Measurements from ENCODE around the gene CCDC195. TPM values are rescaled to one million over a fixed set of nuclear protein-coding genes. Genes with fewer than 3 reads are reported as not detected.
"Not testable (repeated sequence)": the region's sequence is repeated elsewhere in the genome, so short reads cannot be mapped to it uniquely, and the experiment has no call there.

CCDC195 gene
- total and polyA plus RNA-seq, 4 experiments from 2014 or later = not detected

DNA sequence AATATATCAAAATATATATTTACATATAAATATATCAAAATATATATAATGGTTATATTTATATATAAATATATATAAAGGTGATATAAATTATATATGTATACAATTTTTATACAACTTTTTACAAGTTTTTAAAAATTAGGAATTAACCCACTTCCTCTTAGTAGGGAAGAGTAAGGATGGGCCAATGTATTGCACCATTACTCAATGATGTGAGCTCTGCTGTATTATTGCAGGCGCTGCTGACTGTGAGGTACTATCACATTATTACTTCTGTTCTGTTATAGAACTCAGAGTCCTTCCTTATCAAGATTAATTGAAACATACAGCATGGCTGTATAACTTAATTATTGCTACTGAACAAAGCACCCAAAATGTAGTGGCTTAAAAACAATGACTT, 46.0 kb downstream of the CCDC195 start:
- Histone ChIP-seq H3K27ac (ENCODE audit: low read depth, low read length) (no peak overlapping the region), H3K36me3 (ENCODE audit: insufficient read depth, low read length) (no peaks in the 10 kb centered on the region), H3K27me3 (ENCODE audit: insufficient read depth, low read length) (no peaks in the 10 kb centered on the region), H3K4me1 (ENCODE audit: insufficient read depth, low read length) (no peaks in the 10 kb centered on the region), H3K4me3 (ENCODE audit: low read length in 2 of 2) (no peak overlapping the region), H3K9me3 (ENCODE audit: control insufficient read depth in 1 of 2, low read length in 2 of 2) (no peaks in the 10 kb centered on the region)
- peaks cover 0 to 2% of the 10 kb centered on the region in 2 donors for H3K27me3 Mint-ChIP-seq
- intact Hi-C loops (cut with micrococcal nuclease) = no loop called here
- H3K36me3 Mint-ChIP-seq = no peaks in the 10 kb centered on the region
- H3K9me3 Mint-ChIP-seq = peaks cover 0 to 2% (median 0%) of the 10 kb centered on the region in 8 donors
- H3K4me1 Mint-ChIP-seq = peaks cover 0 to 2% (median 0%) of the 10 kb centered on the region in 4 donors
- no peak overlapping the region for H3K27ac Mint-ChIP-seq
- no peak for DNase-seq
- POLR2A ChIA-PET (ENCODE audit: partially characterized antibody) = no interaction called here
- H3K4me3 Mint-ChIP-seq = no peak overlapping the region
- CTCF ChIA-PET (ENCODE audit: partially characterized antibody) = no interaction called here

DNA sequence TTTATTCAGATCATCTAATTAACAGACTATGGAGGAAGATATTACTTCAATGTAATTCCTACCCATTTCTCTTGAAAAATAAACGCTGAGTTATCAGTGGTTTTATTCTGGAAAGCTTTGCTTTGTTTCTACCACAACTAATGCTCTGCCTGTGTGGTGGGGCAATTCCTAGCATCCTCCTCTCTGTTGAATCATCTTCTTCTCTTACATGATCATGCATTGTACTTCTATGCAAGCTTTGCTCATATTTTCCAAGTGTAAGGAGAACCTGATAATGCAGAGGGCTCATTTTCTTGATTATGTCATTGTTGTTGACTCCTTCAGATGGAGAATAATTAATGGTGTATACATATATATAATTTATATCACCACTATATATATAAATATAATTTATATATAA, 46.7 kb downstream of the CCDC195 start:
- POLR2A ChIA-PET (ENCODE audit: partially characterized antibody) = no interaction called here
- CTCF ChIA-PET (ENCODE audit: partially characterized antibody) = no interaction called here
- Mint-ChIP-seq H3K36me3 (no peaks in the 10 kb centered on the region), H3K4me1 (peaks cover 0 to 2% (median 0%) of the 10 kb centered on the region in 4 donors), H3K9me3 (peaks cover 0 to 3% (median under 1%) of the 10 kb centered on the region in 8 donors), H3K27me3 (peaks cover under 1 to 2% of the 10 kb centered on the region in 2 donors), H3K27ac (no peak overlapping the region), H3K4me3 (no peak overlapping the region)
- Histone ChIP-seq H3K4me3 (ENCODE audit: low read length in 2 of 2) (no peak overlapping the region), H3K27ac (ENCODE audit: low read depth, low read length) (no peak overlapping the region), H3K27me3 (ENCODE audit: insufficient read depth, low read length) (no peaks in the 10 kb centered on the region), H3K36me3 (ENCODE audit: insufficient read depth, low read length) (no peaks in the 10 kb centered on the region), H3K4me1 (ENCODE audit: insufficient read depth, low read length) (no peaks in the 10 kb centered on the region), H3K9me3 (ENCODE audit: control insufficient read depth in 1 of 2, low read length in 2 of 2) (no peaks in the 10 kb centered on the region)
- DNase-seq = no peak
- intact Hi-C loops (cut with micrococcal nuclease) = no loop called here

DNA sequence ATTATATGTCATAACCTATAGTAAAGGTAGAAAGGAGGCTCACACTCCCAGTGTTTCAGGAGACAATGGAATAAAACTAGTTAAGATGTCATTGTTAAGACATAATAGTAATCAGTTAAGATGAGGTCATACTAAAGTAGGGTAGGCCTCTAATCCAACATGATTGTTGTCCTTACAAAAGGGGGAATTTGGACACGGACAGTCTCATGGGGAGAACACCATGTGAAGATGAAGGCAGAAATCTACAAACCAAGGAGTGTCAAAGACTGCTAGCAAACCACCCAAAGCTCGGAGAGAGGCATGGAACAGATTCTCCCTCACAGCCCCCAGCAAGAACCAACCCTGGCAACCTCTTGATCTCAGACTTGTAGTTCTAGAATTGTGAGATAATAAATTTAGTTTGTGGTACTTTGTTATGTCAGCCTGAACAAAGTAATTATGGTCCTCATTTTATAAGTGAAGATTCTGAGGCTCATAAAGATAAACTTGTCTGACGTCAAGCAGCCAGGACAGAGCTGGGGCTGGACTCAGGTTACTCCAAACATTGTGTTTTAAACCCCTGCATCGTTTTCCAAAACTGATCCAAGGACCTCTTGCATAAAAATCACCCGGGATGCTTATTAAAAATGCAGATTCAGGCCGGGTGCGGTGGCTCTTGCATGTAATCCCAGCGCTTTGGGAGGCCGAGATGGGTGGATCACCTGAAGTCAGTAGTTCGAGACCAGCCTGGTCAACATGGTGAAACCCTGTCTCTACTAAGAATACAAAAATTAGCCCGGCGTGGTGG, 47.8 kb downstream of the CCDC195 start:
- intact Hi-C loops (cut with micrococcal nuclease) = no loop called here
- Mint-ChIP-seq H3K4me3 (no peak overlapping the region), H3K27me3 (peaks cover 1 to 2% of the 10 kb centered on the region in 2 donors), H3K4me1 (peaks cover 0 to 2% (median 0%) of the 10 kb centered on the region in 4 donors), H3K9me3 (peaks cover 0 to 10% (median 9%) of the 10 kb centered on the region in 8 donors), H3K27ac (no peak overlapping the region), H3K36me3 (peaks cover 0 to 1% of the 10 kb centered on the region in 2 donors)
- no peak overlapping the region for H3K4me3 ChIP-seq (ENCODE audit: low read length in 2 of 2)
- H3K4me1 ChIP-seq (ENCODE audit: insufficient read depth, low read length) = no peaks in the 10 kb centered on the region
- H3K27ac ChIP-seq (ENCODE audit: low read depth, low read length) = no peak overlapping the region
- H3K9me3 ChIP-seq (ENCODE audit: control insufficient read depth in 1 of 2, low read length in 2 of 2) = no peaks in the 10 kb centered on the region
- no peaks in the 10 kb centered on the region for H3K27me3 ChIP-seq (ENCODE audit: insufficient read depth, low read length)
- DNase-seq = no peak
- ChIA-PET POLR2A (ENCODE audit: partially characterized antibody) (no interaction called here), CTCF (ENCODE audit: partially characterized antibody) (no interaction called here)
- no peaks in the 10 kb centered on the region for H3K36me3 ChIP-seq (ENCODE audit: insufficient read depth, low read length)

DNA sequence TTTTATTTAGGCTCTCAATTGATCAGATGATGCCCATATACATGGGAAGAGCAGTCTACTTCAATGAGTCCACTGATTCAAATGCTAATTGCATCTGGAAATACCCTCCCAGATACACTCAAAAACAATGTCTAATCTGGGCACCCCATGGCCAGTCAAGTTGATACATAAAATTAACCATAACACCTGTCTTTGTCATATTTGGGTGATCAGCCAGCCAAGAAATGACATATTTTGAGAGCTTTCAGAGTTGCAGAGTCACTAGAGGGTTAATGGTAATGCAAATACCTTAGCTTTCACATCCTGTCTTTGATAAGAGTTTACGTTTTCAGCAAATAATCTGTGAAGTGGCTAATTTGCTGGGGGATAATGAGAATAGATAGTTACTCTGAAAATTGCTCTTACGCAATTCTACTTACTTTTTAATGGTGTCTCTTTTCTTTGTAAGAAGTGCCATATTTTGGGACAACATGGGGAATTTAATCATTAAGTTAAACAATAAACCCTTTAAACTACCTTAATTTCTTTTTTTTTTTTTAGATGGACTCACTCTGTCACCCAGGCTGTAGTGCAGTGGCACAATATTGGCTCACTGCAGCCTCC, 49.1 kb downstream of the CCDC195 start:
- peaks cover 0 to 2% (median 0%) of the 10 kb centered on the region in 4 donors for H3K4me1 Mint-ChIP-seq
- no peaks in the 10 kb centered on the region for H3K4me1 ChIP-seq (ENCODE audit: insufficient read depth, low read length)
- ChIA-PET CTCF (ENCODE audit: partially characterized antibody) (interaction anchor here (1.3 kb wide), 1 partner anchor 16 kb away, joined by 3 read pairs; no protein-coding TSS in a partner anchor), POLR2A (ENCODE audit: partially characterized antibody) (no interaction called here)
- H3K9me3 ChIP-seq (ENCODE audit: control insufficient read depth in 1 of 2, low read length in 2 of 2) = no peaks in the 10 kb centered on the region
- no peaks in the 10 kb centered on the region for H3K27me3 ChIP-seq (ENCODE audit: insufficient read depth, low read length)
- H3K27ac Mint-ChIP-seq = no peak overlapping the region
- H3K4me3 Mint-ChIP-seq = no peak overlapping the region
- H3K36me3 ChIP-seq (ENCODE audit: insufficient read depth, low read length) = no peaks in the 10 kb centered on the region
- intact Hi-C loops (cut with micrococcal nuclease) = no loop called here
- H3K9me3 Mint-ChIP-seq = peaks cover 2 to 23% (median 19%) of the 10 kb centered on the region in 8 donors
- H3K36me3 Mint-ChIP-seq = peaks cover 0 to 2% of the 10 kb centered on the region in 2 donors
- H3K27ac ChIP-seq (ENCODE audit: low read depth, low read length) = no peak overlapping the region
- H3K27me3 Mint-ChIP-seq = peaks cover 2 to 5% of the 10 kb centered on the region in 2 donors
- no peak overlapping the region for H3K4me3 ChIP-seq (ENCODE audit: low read length in 2 of 2)
- no peak for DNase-seq

DNA sequence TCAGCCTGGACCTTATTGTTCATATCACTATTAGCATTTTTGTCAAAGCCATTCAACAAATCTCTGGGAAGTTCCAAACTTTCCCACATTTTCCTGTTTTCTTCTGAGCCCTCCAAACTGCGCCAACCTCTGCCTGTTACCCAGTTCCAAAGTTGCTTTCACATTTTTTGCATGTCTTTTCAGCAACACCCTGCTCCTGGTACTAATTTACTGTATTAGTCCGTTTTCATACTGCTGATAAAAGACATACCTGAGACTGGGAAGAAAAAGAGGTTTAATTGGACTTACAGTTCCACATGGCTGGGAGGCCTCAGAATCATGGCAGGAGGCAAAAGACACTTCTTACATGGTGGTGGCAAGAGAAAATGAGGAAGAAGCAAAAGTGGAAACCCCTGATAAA, 52.8 kb downstream of the CCDC195 start:
- DNase-seq; intact Hi-C loops (cut with micrococcal nuclease); H3K4me3 Mint-ChIP-seq; H3K4me1 ChIP-seq (ENCODE audit: insufficient read depth, low read length); H3K27me3 Mint-ChIP-seq; H3K9me3 ChIP-seq (ENCODE audit: control insufficient read depth in 1 of 2, low read length in 2 of 2); H3K27ac ChIP-seq (ENCODE audit: low read depth, low read length); POLR2A ChIA-PET (ENCODE audit: partially characterized antibody); H3K36me3 ChIP-seq (ENCODE audit: insufficient read depth, low read length); H3K4me3 ChIP-seq (ENCODE audit: low read length in 2 of 2); H3K27ac Mint-ChIP-seq; H3K36me3 Mint-ChIP-seq; H3K27me3 ChIP-seq (ENCODE audit: insufficient read depth, low read length); H3K4me1 Mint-ChIP-seq: not testable (repeated sequence)
- peaks cover 2 to 27% (median 23%) of the 10 kb centered on the region in 8 donors for H3K9me3 Mint-ChIP-seq
- CTCF ChIA-PET (ENCODE audit: partially characterized antibody) = interaction anchor here (1.5 kb wide), 1 partner anchor 13 kb away, joined by 4 read pairs; no protein-coding TSS in a partner anchor

DNA sequence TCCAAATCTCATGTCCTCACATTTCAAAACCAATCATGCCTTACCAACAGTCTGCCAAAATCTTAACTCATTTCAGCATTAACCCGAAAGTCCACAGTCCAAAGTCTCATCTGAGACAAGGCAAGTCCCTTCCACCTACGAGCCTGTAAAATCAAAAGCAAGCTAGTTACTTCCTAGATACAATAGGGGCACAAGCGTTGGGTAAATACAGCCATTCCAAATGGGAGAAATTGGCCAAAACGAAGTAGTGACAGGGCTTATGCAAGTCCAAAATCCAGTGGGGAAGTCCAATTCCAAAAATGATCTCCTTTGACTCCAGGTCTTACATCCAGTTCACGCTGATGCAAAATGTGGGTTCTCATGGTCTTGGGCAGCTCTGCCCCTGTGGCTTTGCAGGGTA, 54.5 kb downstream of the CCDC195 start:
- CTCF ChIA-PET (ENCODE audit: partially characterized antibody); H3K4me3 Mint-ChIP-seq; H3K27me3 ChIP-seq (ENCODE audit: insufficient read depth, low read length); H3K4me3 ChIP-seq (ENCODE audit: low read length in 2 of 2); H3K9me3 ChIP-seq (ENCODE audit: control insufficient read depth in 1 of 2, low read length in 2 of 2); H3K36me3 Mint-ChIP-seq; DNase-seq; intact Hi-C loops (cut with micrococcal nuclease); H3K27me3 Mint-ChIP-seq; H3K4me1 Mint-ChIP-seq; H3K27ac ChIP-seq (ENCODE audit: low read depth, low read length); H3K27ac Mint-ChIP-seq; H3K36me3 ChIP-seq (ENCODE audit: insufficient read depth, low read length); H3K4me1 ChIP-seq (ENCODE audit: insufficient read depth, low read length); POLR2A ChIA-PET (ENCODE audit: partially characterized antibody): not testable (repeated sequence)
- peaks cover 2 to 27% (median 23%) of the 10 kb centered on the region in 8 donors for H3K9me3 Mint-ChIP-seq

DNA sequence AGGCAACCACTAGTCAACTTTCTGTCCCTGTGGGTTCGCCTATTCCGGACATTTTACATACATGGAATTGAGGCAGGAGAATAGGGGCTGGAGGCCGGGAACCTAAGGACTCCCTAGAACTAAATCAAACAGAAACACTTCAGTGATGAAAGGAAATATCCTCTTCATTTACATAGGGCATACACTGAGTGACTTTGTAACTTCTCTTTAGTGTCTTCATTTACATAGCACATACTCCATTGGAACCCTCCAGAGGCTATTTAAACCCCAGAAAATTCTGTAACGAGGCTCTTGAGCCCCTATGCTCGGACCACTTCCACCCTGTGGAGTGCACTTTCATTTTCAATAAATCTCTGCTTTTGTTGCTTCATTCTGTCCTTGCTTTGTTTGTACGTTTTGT, 56.5 kb downstream of the CCDC195 start:
- DNase-seq = no peak
- Mint-ChIP-seq H3K27me3 (peaks cover 7 to 9% of the 10 kb centered on the region in 2 donors), H3K27ac (no peak overlapping the region), H3K4me3 (no peak overlapping the region), H3K36me3 (peaks cover 0 to 2% of the 10 kb centered on the region in 2 donors), H3K9me3 (peaks cover 3 to 29% (median 22%) of the 10 kb centered on the region in 8 donors), H3K4me1 (no peaks in the 10 kb centered on the region)
- ChIA-PET POLR2A (ENCODE audit: partially characterized antibody) (no interaction called here), CTCF (ENCODE audit: partially characterized antibody) (no interaction called here)
- no peaks in the 10 kb centered on the region for H3K4me1 ChIP-seq (ENCODE audit: insufficient read depth, low read length)
- no peaks in the 10 kb centered on the region for H3K9me3 ChIP-seq (ENCODE audit: control insufficient read depth in 1 of 2, low read length in 2 of 2)
- H3K27ac ChIP-seq (ENCODE audit: low read depth, low read length) = no peak overlapping the region
- H3K36me3 ChIP-seq (ENCODE audit: insufficient read depth, low read length) = no peaks in the 10 kb centered on the region
- intact Hi-C loops (cut with micrococcal nuclease) = loop anchor here (10.0 kb wide), 1 partner anchor 175 kb away; no protein-coding TSS in a partner anchor
- no peak overlapping the region for H3K4me3 ChIP-seq (ENCODE audit: low read length in 2 of 2)
- no peaks in the 10 kb centered on the region for H3K27me3 ChIP-seq (ENCODE audit: insufficient read depth, low read length)

Measured in CD4-positive, alpha-beta memory T cell (primary cell).